Stimulated activated CD4-positive, alpha-beta T cell treated with anti-CD3 and anti-CD28 coated beads, Interleukin-4, amount 100 ng/mL, for 1 hour (primary cell): ENCODE data around the gene MLXIP.

Experiments
- DNase-seq: peaks from one replicate; pipeline ENCODE4 v3.0.0-alpha.2; 2020

The MLXIP gene

GRCh38 chr12:122128481-122128880 lies 49.9 kb downstream of the MLXIP start:
- no peak for DNase-seq

- no peak for DNase-seq
Observed at GRCh38 chr12:122129131-122129530, 50.6 kb downstream of the MLXIP start.

GRCh38 chr12:122130150-122130549 lies 51.6 kb downstream of the MLXIP start:
- no peak for DNase-seq

GRCh38 chr12:122133192-122133950 lies 54.8 kb downstream of the MLXIP start:
- DNase-seq, result no peak

DNA sequence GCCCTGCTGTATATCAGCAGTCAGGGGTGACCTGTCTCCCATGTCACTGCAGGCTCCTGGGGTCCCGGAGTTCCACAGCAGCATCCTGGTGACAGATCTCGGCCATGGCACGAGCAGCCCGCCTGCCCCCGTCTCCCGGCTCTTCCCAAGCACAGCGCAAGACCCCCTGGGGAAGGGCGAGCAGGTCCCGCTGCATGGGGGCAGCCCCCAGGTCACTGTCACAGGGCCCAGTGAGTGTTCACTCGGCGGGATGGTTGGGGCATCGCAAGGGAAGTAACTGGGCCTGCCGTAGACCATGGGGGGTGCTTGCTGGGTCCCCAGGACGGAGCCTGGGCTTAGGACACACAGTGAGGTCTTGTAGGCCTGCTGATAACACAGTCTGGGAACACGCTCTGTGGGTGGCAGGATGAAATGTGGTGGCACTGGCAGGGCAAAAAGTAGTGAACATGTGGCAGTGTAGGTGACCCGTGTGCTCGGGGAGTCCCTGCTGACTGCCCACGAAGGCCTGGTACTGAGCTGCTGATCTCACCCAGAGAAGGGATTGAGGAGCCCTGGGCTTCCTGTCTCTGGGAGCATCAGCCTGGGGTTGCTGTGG lies 57.0 kb downstream of the MLXIP start:
- no peak for DNase-seq

- no peak for DNase-seq
Observed at GRCh38 chr12:122137229-122137628, 58.7 kb downstream of the MLXIP start.

GRCh38 chr12:122137681-122138080 lies 59.1 kb downstream of the MLXIP start:
- DNase-seq, result no peak

DNA sequence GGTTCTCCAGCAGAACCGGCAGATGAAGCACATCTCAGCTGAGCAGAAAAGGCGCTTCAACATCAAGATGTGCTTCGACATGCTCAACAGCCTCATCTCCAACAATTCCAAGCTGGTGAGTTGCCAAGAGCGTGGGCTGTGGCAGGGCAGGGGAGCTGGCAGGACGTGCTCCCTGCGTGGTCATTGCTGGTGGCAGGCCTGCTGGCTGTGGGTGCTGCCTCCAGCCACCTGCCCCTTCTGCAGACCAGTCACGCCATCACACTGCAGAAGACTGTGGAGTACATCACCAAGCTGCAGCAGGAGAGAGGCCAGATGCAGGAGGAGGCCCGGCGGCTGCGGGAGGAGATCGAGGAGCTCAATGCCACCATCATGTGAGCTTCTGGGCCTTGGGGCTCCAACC lies 59.6 kb downstream of the MLXIP start:
- DNase-seq, result no peak

DNA sequence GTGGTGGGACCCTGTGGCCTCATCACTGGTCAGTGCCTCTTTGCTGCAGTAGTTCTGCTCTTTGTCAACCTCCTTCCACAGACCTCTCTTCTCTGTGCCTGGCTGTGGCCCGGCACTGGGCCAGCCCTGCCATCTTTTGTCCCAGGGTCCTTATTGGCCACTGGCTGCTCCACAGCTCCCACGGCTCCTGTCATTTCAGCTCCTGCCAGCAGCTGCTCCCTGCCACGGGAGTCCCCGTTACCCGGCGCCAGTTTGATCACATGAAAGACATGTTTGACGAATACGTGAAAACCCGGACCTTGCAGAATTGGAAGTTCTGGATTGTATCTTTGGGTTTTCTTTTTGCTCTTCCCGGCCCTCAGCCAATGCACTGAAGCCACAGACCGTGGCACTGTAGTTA lies 60.1 kb downstream of the MLXIP start:
- DNase-seq, result no peak

GRCh38 chr12:122139266-122139665 lies 60.7 kb downstream of the MLXIP start:
- DNase-seq, result no peak

- no peak for DNase-seq
Observed at GRCh38 chr12:122139941-122140340, 61.4 kb downstream of the MLXIP start.

GRCh38 chr12:122140467-122141257 lies 62.1 kb downstream of the MLXIP start:
- no peak for DNase-seq

GRCh38 chr12:122141911-122142725 lies 63.6 kb downstream of the MLXIP start:
- no peak for DNase-seq

GRCh38 chr12:122142857-122143256 lies 64.3 kb downstream of the MLXIP start:
- no peak for DNase-seq

GRCh38 chr12:122144885-122145284 lies 66.3 kb downstream of the MLXIP start:
- DNase-seq, result no peak

DNA sequence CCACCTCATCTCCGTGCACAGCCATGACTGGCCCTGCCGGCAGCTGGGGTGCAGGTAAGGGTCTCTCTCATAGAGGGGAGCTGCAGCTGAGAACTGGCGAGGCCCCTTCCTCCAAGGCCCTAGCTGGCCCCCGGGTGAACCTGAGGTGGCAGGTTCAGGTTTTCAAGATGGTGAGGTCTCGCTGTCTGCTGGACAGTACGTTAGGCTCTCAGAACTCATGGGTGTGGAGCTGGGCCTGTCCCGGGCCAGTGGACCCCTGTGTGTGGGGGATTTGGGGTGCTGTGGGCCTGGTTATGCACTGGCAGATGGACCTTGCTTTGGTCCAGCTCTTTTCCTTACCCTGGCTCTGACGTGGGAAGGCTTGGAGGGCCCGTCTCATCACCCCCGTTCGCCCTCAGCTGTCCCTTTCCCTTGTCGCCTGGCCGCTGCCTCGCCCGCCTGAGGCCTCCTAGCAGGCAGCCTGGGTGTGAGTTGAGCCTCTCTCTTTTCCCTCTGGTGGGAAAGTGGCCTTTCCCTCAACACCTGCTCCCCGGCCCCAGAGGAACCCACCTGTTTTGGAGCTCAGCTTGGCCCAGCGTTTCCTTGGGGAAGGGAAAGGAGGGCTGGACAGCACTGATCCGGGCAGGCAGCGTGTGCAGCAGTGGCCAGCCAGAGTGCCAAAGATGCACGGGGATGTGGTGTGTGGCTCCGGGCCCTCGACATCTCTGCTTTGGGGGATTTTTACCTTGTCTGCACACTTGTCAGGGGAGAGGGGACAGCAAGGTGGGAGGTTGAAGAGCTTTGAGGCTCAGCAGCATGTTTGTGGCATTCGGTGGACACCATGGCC lies 67.2 kb downstream of the MLXIP start:
- no peak for DNase-seq

DNA sequence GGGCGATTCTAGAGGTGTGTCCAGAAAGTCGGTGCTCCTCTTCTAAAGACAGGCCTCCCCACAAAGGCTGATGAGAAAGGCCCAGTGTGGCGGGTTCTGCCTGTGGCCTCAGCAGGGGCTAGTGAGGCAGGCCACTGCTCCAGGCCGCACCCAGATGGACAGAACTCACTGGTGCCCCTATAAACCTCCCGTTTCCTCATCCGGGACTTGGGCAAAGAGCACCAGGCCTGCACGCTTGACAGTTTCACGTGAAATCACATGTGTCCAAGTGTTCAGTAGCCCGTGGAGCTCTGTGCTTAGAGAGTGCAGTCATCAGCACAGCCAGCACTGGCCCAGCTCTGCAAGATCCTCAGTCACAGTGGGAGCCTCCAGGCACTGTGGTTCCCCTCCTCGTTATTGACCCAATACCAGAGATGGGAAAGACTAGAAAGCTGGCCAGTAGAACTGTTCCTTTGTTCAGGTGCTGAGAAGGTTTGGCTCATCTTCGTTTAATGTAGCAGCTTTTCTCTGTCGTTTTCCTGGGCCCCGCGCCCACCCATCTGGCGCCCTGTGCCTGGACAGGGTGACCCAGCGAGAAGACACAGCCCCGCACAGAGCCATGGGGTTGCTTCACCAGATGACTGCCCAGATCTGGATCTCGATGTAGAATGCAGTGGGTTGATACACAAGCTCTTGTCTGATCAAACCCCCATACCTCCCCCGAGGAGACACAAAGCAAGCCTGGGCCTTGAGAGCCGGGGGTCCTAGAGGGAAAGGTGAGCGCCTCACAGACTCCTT lies 69.1 kb downstream of the MLXIP start:
- no peak for DNase-seq

DNA sequence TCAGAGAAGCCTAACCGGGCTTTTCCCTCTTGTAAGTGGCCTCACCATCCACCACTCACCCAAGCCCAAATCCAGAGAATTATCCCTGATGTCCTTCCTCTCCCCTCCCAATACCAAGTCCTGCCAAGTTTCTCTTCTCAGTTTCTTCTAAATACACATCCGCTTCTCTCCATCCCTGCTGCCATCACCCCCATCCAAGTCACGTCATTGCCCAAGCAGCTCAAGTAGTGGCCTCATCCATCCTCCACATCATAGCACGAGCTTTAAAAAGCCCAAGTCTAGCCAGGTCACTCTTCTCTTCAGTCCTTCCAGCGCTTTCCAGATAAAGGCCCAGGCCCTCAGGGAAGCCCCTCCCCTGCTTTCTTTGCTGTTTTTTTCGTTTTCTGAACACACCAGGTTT lies 70.1 kb downstream of the MLXIP start:
- DNase-seq, result no peak

GRCh38 chr12:122150127-122150681 lies 71.6 kb downstream of the MLXIP start:
- DNase-seq, result no peak

GRCh38 chr12:122152754-122153153 lies 74.2 kb downstream of the MLXIP start:
- no peak for DNase-seq

DNA sequence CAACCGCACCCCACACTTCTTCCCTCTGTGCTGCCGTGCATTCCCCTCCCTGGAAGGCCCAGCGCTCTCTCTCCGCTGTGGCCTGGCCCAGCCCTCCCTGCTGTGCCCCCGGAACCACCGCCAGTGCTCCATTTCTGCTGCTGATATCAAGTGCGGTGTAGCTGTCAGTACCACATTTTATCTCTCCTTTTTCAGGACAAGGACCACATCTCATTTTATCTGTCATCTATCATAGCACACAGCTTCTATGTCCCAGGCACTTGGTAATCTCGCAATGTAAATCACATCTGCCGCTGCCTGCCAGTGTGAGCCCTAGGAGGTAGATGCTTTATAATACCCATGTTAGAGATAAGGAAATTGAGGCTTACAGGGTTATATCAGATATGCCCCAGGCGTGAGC lies 77.1 kb downstream of the MLXIP start:
- DNase-seq, result no peak
